ENCODE measurements around the gene PCDH9.

The PCDH9 gene

DNA sequence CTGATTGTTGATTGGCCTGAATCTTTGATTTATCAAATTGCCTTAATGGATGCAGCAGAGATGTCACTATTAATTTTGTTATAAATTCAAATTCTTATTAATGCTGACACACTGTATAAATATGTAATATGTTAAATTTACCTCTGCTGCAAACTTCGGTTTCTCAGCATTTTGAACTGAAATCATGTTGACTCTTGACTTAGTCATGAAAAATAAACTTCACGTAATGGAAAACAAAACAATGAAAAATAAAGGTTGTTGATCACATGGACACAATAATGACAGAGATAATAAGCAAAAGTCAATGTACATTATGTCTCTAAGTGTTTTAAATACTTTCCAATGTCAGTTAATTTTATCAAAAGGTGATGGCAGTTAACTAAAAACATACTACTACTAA lies 827.6 kb downstream of the PCDH9 start:
- H3K9me3 ChIP-seq (replicated peaks in 1 of 2; ENCODE audit: control insufficient read depth in 2 of 2, insufficient read depth in 1 of 2, low read depth in 1 of 2, low read length in 2 of 2), result no peaks in the 10 kb centered on the region
- H3K14ac ChIP-seq (ENCODE audit: low read length), result no peak overlapping the region
- no peak overlapping the region for H4K8ac ChIP-seq (ENCODE audit: low read depth, low read length)
- H2AK5ac ChIP-seq (ENCODE audit: low read depth, low read length), result no peak overlapping the region
- H3K36me3 ChIP-seq (replicated peaks in 1 of 2; ENCODE audit: control insufficient read depth in 2 of 2, insufficient read depth in 2 of 2, low read length in 2 of 2), result no peaks in the 10 kb centered on the region
- H3K23ac ChIP-seq (ENCODE audit: low read depth, low read length, poor library complexity), result no peak overlapping the region
- H3K4me1 ChIP-seq (ENCODE audit: control insufficient read depth in 2 of 2, insufficient read depth in 1 of 2, low read depth in 1 of 2, low read length in 2 of 2), result peaks cover 1 to 12% of the 10 kb centered on the region in 2 donors
- H3K4ac ChIP-seq (ENCODE audit: low read length), result no peak overlapping the region
- no peak overlapping the region for H3K27ac ChIP-seq (replicated peaks; ENCODE audit: low read length)
- H2BK15ac ChIP-seq (ENCODE audit: low read length), result no peak overlapping the region
- no peak overlapping the region for H2BK5ac ChIP-seq (ENCODE audit: low read length)
- H3K4me2 ChIP-seq (ENCODE audit: insufficient read depth, low read length, poor library complexity, severe bottlenecking), result no peak overlapping the region
- H2BK12ac ChIP-seq (ENCODE audit: low read length), result no peak overlapping the region
- no peak overlapping the region for H2AFZ ChIP-seq (ENCODE audit: low read length)
- no peaks in the 10 kb centered on the region for H3K27me3 ChIP-seq (ENCODE audit: control insufficient read depth in 3 of 3, insufficient read depth in 3 of 3, low read depth in 1 of 3, low read length in 3 of 3)
- no peak overlapping the region for H2BK120ac ChIP-seq (ENCODE audit: low read depth, low read length)
- no CpG with 5 or more reads among the region's 2 CpGs for WGBS, 2 donors (ENCODE audit: extremely low coverage in 2 of 2, insufficient read length in 2 of 2, insufficient replicate concordance in 1 of 2)
- no peak overlapping the region for H3K18ac ChIP-seq (ENCODE audit: low read length)
- no peak overlapping the region for H3K9ac ChIP-seq (ENCODE audit: low read depth, low read length, poor library complexity)
- no peak overlapping the region for H3K4me3 ChIP-seq (ENCODE audit: low read length in 2 of 2)
- no peak overlapping the region for H4K91ac ChIP-seq (ENCODE audit: low read depth, low read length, poor library complexity)
- DNase-seq (ENCODE audit: low spot score), result no peak
- H3K79me1 ChIP-seq (ENCODE audit: low read depth, low read length), result no peaks in the 10 kb centered on the region

DNA sequence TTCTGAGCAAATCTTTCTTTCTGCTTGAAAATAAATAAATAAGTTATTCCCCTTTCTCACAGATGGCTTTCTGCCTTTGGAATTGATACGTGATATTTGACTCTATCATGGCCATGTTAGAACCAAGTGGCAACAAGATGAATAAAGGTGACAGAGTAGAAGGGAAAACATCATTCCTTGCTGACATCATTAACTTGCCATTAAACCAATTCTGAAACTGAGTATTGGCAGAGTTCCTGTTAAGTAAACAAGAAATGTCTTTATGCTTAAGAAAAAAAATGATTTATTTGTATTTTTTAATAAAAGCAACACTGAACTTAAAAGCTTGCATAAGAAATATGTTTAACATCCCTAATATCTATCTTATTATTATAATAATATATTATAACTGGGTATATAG lies 828.1 kb downstream of the PCDH9 start:
- no peak overlapping the region for H2BK12ac ChIP-seq (ENCODE audit: low read length)
- no peaks in the 10 kb centered on the region for H3K36me3 ChIP-seq (replicated peaks in 1 of 2; ENCODE audit: control insufficient read depth in 2 of 2, insufficient read depth in 2 of 2, low read length in 2 of 2)
- no peak overlapping the region for H3K14ac ChIP-seq (ENCODE audit: low read length)
- peaks cover 1% of the 10 kb centered on the region for H3K79me1 ChIP-seq (ENCODE audit: low read depth, low read length)
- no CpG with 5 or more reads among the region's 1 CpG for WGBS, 2 donors (ENCODE audit: extremely low coverage in 2 of 2, insufficient read length in 2 of 2, insufficient replicate concordance in 1 of 2)
- H3K18ac ChIP-seq (ENCODE audit: low read length), result no peak overlapping the region
- no peak overlapping the region for H3K23ac ChIP-seq (ENCODE audit: low read depth, low read length, poor library complexity)
- no peaks in the 10 kb centered on the region for H3K9me3 ChIP-seq (replicated peaks in 1 of 2; ENCODE audit: control insufficient read depth in 2 of 2, insufficient read depth in 1 of 2, low read depth in 1 of 2, low read length in 2 of 2)
- no peak for DNase-seq (ENCODE audit: low spot score)
- H3K4me2 ChIP-seq (ENCODE audit: insufficient read depth, low read length, poor library complexity, severe bottlenecking), result no peak overlapping the region
- H3K4me1 ChIP-seq (ENCODE audit: control insufficient read depth in 2 of 2, insufficient read depth in 1 of 2, low read depth in 1 of 2, low read length in 2 of 2), result peaks cover 0 to 12% of the 10 kb centered on the region in 2 donors
- H3K27me3 ChIP-seq (ENCODE audit: control insufficient read depth in 3 of 3, insufficient read depth in 3 of 3, low read depth in 1 of 3, low read length in 3 of 3), result no peaks in the 10 kb centered on the region
- no peak overlapping the region for H2AK5ac ChIP-seq (ENCODE audit: low read depth, low read length)
- H3K9ac ChIP-seq (ENCODE audit: low read depth, low read length, poor library complexity), result no peak overlapping the region
- H2BK15ac ChIP-seq (ENCODE audit: low read length), result no peak overlapping the region
- H2BK120ac ChIP-seq (ENCODE audit: low read depth, low read length), result no peak overlapping the region
- no peak overlapping the region for H4K91ac ChIP-seq (ENCODE audit: low read depth, low read length, poor library complexity)
- H2BK5ac ChIP-seq (ENCODE audit: low read length), result no peak overlapping the region
- no peak overlapping the region for H2AFZ ChIP-seq (ENCODE audit: low read length)
- H3K4ac ChIP-seq (ENCODE audit: low read length), result no peak overlapping the region
- H3K27ac ChIP-seq (replicated peaks; ENCODE audit: low read length), result no peak overlapping the region
- H3K4me3 ChIP-seq (ENCODE audit: low read length in 2 of 2), result no peak overlapping the region
- H4K8ac ChIP-seq (ENCODE audit: low read depth, low read length), result no peak overlapping the region

- Histone ChIP-seq H2BK5ac (ENCODE audit: low read length) (no peak overlapping the region), H2AFZ (ENCODE audit: low read length) (no peak overlapping the region), H3K18ac (ENCODE audit: low read length) (no peak overlapping the region), H3K9ac (ENCODE audit: low read depth, low read length, poor library complexity) (no peak overlapping the region), H2BK12ac (ENCODE audit: low read length) (no peak overlapping the region), H3K9me3 (replicated peaks in 1 of 2; ENCODE audit: control insufficient read depth in 2 of 2, insufficient read depth in 1 of 2, low read depth in 1 of 2, low read length in 2 of 2) (no peaks in the 10 kb centered on the region), H3K79me1 (ENCODE audit: low read depth, low read length) (peaks cover 1% of the 10 kb centered on the region), H3K4ac (ENCODE audit: low read length) (no peak overlapping the region), H3K23ac (ENCODE audit: low read depth, low read length, poor library complexity) (no peak overlapping the region), H3K36me3 (replicated peaks in 1 of 2; ENCODE audit: control insufficient read depth in 2 of 2, insufficient read depth in 2 of 2, low read length in 2 of 2) (no peaks in the 10 kb centered on the region), H2BK15ac (ENCODE audit: low read length) (no peak overlapping the region), H4K8ac (ENCODE audit: low read depth, low read length) (no peak overlapping the region), H3K4me2 (ENCODE audit: insufficient read depth, low read length, poor library complexity, severe bottlenecking) (no peak overlapping the region), H3K14ac (ENCODE audit: low read length) (no peak overlapping the region), H4K91ac (ENCODE audit: low read depth, low read length, poor library complexity) (no peak overlapping the region), H2BK120ac (ENCODE audit: low read depth, low read length) (no peak overlapping the region), H3K27me3 (ENCODE audit: control insufficient read depth in 3 of 3, insufficient read depth in 3 of 3, low read depth in 1 of 3, low read length in 3 of 3) (no peaks in the 10 kb centered on the region), H3K27ac (replicated peaks; ENCODE audit: low read length) (no peak overlapping the region), H3K4me1 (ENCODE audit: control insufficient read depth in 2 of 2, insufficient read depth in 1 of 2, low read depth in 1 of 2, low read length in 2 of 2) (no peaks in the 10 kb centered on the region), H2AK5ac (ENCODE audit: low read depth, low read length) (no peak overlapping the region), H3K4me3 (ENCODE audit: low read length in 2 of 2) (no peak overlapping the region)
- no peak for DNase-seq (ENCODE audit: low spot score)
Observed at GRCh38 chr13:66400292-66400691, 829.8 kb downstream of the PCDH9 start.

GRCh38 chr13:66399873-66400272 lies 830.3 kb downstream of the PCDH9 start:
- H3K14ac ChIP-seq (ENCODE audit: low read length), result no peak overlapping the region
- H2AFZ ChIP-seq (ENCODE audit: low read length), result no peak overlapping the region
- no peak overlapping the region for H3K9ac ChIP-seq (ENCODE audit: low read depth, low read length, poor library complexity)
- H3K18ac ChIP-seq (ENCODE audit: low read length), result no peak overlapping the region
- no peaks in the 10 kb centered on the region for H3K36me3 ChIP-seq (replicated peaks in 1 of 2; ENCODE audit: control insufficient read depth in 2 of 2, insufficient read depth in 2 of 2, low read length in 2 of 2)
- H3K4ac ChIP-seq (ENCODE audit: low read length), result no peak overlapping the region
- H2BK15ac ChIP-seq (ENCODE audit: low read length), result no peak overlapping the region
- H2BK120ac ChIP-seq (ENCODE audit: low read depth, low read length), result no peak overlapping the region
- no peak overlapping the region for H4K91ac ChIP-seq (ENCODE audit: low read depth, low read length, poor library complexity)
- H3K27me3 ChIP-seq (ENCODE audit: control insufficient read depth in 3 of 3, insufficient read depth in 3 of 3, low read depth in 1 of 3, low read length in 3 of 3), result no peaks in the 10 kb centered on the region
- no peak for DNase-seq (ENCODE audit: low spot score)
- H2BK12ac ChIP-seq (ENCODE audit: low read length), result no peak overlapping the region
- H3K4me1 ChIP-seq (ENCODE audit: control insufficient read depth in 2 of 2, insufficient read depth in 1 of 2, low read depth in 1 of 2, low read length in 2 of 2), result no peaks in the 10 kb centered on the region
- no peak overlapping the region for H4K8ac ChIP-seq (ENCODE audit: low read depth, low read length)
- H2AK5ac ChIP-seq (ENCODE audit: low read depth, low read length), result no peak overlapping the region
- peaks cover 1% of the 10 kb centered on the region for H3K79me1 ChIP-seq (ENCODE audit: low read depth, low read length)
- no peaks in the 10 kb centered on the region for H3K9me3 ChIP-seq (replicated peaks in 1 of 2; ENCODE audit: control insufficient read depth in 2 of 2, insufficient read depth in 1 of 2, low read depth in 1 of 2, low read length in 2 of 2)
- no peak overlapping the region for H3K4me2 ChIP-seq (ENCODE audit: insufficient read depth, low read length, poor library complexity, severe bottlenecking)
- H3K27ac ChIP-seq (replicated peaks; ENCODE audit: low read length), result no peak overlapping the region
- WGBS, 2 donors (ENCODE audit: extremely low coverage in 2 of 2, insufficient read length in 2 of 2, insufficient replicate concordance in 1 of 2), result no CpG with 5 or more reads among the region's 1 CpG
- no peak overlapping the region for H2BK5ac ChIP-seq (ENCODE audit: low read length)
- H3K4me3 ChIP-seq (ENCODE audit: low read length in 2 of 2), result no peak overlapping the region
- no peak overlapping the region for H3K23ac ChIP-seq (ENCODE audit: low read depth, low read length, poor library complexity)

Data from neuronal stem cell (in vitro differentiated cells).